Mesodermal cell (in vitro differentiated cells): Measurements from ENCODE around the gene APH1A.
"Not testable (repeated sequence)": the region's sequence is repeated elsewhere in the genome, so short reads cannot be mapped to it uniquely, and the experiment has no call there.

ENCODE experiments used
- H3K27ac ChIP-seq: 2 replicates; pipeline ENCODE4 v1.7.0; 2013; ENCODE audit warnings: mild to moderate bottlenecking, low read depth, low read length, moderate library complexity; ENCODE audit not compliant: severe bottlenecking
- H3K36me3 ChIP-seq: 2 replicates; pipeline ENCODE4 v1.7.1; 2013; ENCODE audit warnings: mild to moderate bottlenecking, low read length, moderate library complexity; ENCODE audit not compliant: control insufficient read depth, insufficient read depth
- H3K4me1 ChIP-seq: one replicate; pipeline ENCODE4 v1.7.1; 2013; ENCODE audit warnings: mild to moderate bottlenecking, low read length; ENCODE audit not compliant: insufficient read depth, control insufficient read depth, poor library complexity, severe bottlenecking
- H3K4me3 ChIP-seq: 2 replicates; pipeline ENCODE4 v1.7.0; 2013; ENCODE audit warnings: low read length, control low read depth, mild to moderate bottlenecking; ENCODE audit not compliant: insufficient read depth, poor library complexity, severe bottlenecking; ENCODE audit errors: extremely low read depth
- H3K9me3 ChIP-seq: 2 replicates; pipeline ENCODE4 v1.7.1; 2013; ENCODE audit warnings: mild to moderate bottlenecking, low read length, moderate library complexity; ENCODE audit not compliant: control insufficient read depth
- WGBS, 2 experiments: methylation state at CpG; one replicate each; pipeline ENCODE4 v1.1.5; 2013; ENCODE audit warnings: missing lambda C conversion rate in 2 of 2; ENCODE audit not compliant: insufficient coverage in 2 of 2; 5-methylcytosine and 5-hydroxymethylcytosine counted together

Gene APH1A

DNA sequence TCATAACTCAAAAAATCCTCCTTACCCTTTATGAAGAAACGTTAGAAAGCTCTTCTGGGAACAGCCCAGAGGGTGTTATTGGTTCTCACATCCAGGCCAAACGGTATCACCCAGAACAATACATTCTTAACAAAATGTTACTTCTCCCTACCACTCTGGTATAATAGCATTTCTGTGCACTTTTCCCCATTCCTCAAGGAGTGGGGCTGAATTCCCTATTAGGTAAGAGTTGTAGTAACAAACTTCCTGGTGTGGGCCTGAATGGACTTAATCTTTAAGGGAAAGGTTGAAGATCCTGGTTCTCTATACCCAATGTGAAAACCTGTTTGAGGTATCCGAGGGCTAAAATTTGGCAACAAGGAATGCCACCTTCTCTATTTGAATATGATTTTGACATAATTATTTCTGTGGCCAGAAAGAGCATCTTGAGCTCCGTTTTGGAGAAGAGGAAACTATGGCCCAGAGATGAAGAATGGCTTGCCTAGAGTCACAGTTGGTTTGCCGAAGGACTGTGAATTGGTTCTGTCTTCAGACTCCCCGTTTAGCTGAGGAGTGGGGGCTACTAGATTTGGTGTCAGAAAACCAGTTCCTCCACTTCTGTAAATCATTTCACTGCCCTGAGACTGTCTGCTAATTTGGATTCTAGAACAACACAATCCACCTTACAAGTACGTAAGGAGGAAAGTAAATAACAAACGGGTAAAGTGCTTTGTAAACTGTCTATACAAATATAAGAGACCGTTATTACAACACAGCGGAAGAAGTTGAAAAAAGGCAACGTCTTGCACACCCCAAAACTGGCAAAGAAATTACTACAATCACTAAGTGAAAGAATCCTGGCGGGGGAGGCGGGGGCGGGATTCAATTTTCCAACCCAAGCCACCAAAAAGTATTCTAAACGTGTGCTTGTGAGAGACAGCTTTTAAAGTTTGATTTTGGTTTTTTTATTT, 35.2 kb downstream of the APH1A start:
- WGBS, 2 experiments, result 51 to 63% methylated on average over 4 to 5 of the region's 15 CpGs

DNA sequence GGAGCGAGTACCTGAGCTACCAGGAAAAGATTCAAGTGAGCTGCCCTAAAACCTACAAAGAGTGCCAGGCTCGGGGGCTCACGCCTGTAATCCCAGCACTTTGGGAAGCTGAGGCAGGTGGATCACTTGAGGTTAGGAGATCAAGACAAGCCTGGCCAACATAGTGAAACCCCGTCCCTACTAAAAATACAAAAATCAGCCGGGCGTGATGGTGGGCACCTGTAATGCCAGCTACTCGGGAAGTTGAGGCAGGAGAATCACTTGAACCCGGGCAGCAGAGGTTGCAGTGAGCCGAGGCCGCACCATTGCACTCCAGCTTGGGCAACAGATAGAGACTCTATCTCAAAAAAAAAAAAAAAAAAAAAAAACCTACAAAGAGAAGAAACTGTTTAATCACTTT, 35.9 kb downstream of the APH1A start:
- H3K36me3 ChIP-seq, result peaks cover 37% of the 10 kb centered on the region
- 98 to 100% methylated on average over 5 to 10 of the region's 10 CpGs for WGBS, 2 experiments
- not testable (repeated sequence) for H3K4me1 ChIP-seq, H3K4me3 ChIP-seq, H3K9me3 ChIP-seq, H3K27ac ChIP-seq

More for the DNA sequence above, 35.2 kb downstream of the APH1A start:
- H3K9me3 ChIP-seq, result no peaks in the 10 kb centered on the region
- no peak overlapping the region for H3K27ac ChIP-seq
- peak overlapping the region; percentile 96 for H3K4me3 ChIP-seq
- peaks cover 30% of the 10 kb centered on the region for H3K36me3 ChIP-seq
- no peaks in the 10 kb centered on the region for H3K4me1 ChIP-seq

GRCh38 chr1:150228246-150228645, 40.6 kb downstream of the APH1A start:
- not testable (repeated sequence) for H3K4me3 ChIP-seq, H3K4me1 ChIP-seq, H3K9me3 ChIP-seq, H3K27ac ChIP-seq
- H3K36me3 ChIP-seq, result peaks cover 77% of the 10 kb centered on the region
- WGBS, 2 experiments, result 95 to 98% methylated on average over 7 to 8 of the region's 10 CpGs

- peaks cover 82% of the 10 kb centered on the region for H3K36me3 ChIP-seq
- no peak overlapping the region for H3K4me3 ChIP-seq
- no peaks in the 10 kb centered on the region for H3K9me3 ChIP-seq
- no peaks in the 10 kb centered on the region for H3K4me1 ChIP-seq
- no peak overlapping the region for H3K27ac ChIP-seq
Observed at GRCh38 chr1:150227228-150227627, 41.6 kb downstream of the APH1A start.

DNA sequence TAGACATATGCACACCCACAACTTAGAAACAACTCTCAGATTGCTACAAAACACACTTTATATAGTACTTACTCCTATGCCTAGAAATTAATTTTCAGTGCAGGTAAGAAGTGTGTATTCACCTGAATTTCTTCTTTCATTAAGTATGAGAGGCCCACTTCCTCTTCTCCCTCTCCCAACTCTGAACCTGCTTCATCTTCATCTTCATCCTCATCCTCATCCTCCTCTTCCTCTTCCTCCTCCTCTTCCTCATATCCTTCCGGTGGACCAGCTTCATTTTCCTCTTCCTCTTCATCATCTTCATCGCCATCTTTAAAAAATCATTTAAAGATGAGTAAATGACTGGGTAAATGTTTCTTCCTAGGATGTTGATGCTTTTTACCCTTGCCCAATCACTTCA, 42.3 kb downstream of the APH1A start:
- H3K36me3 ChIP-seq, result peaks cover 78% of the 10 kb centered on the region
- no CpG with 5 or more reads among the region's 2 CpGs for WGBS, 2 experiments
- no peak overlapping the region for H3K27ac ChIP-seq
- H3K4me1 ChIP-seq, result no peaks in the 10 kb centered on the region
- no peak overlapping the region for H3K4me3 ChIP-seq
- no peaks in the 10 kb centered on the region for H3K9me3 ChIP-seq

GRCh38 chr1:150225546-150225945, 43.3 kb downstream of the APH1A start:
- no peak overlapping the region for H3K27ac ChIP-seq
- H3K36me3 ChIP-seq, result peaks cover 74% of the 10 kb centered on the region
- no peaks in the 10 kb centered on the region for H3K4me1 ChIP-seq
- H3K9me3 ChIP-seq, result no peaks in the 10 kb centered on the region
- 100% methylated on average over 1 of the region's 1 CpG; no CpG with 5 or more reads in 1 of the 2 experiments for WGBS, 2 experiments
- H3K4me3 ChIP-seq, result no peak overlapping the region

DNA sequence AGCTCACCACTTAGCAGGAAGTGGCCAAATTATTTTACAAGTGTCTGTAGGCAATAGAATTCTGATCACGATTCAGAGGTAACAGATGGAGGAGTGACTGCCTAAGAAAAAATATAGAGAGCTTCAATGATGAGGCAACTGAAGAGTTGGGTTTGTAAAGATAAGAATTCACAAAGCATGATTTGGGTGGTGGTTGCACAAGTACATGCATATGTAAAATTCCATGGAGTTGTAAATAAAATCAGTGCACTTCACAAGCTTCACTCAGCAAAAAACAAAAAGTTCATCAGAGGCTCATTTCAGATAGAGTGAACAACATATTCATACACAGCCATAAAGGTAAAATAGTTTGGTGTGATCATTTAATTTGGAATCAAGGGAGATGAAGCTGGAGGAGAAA, 43.8 kb downstream of the APH1A start:
- H3K4me3 ChIP-seq, result no peak overlapping the region
- H3K9me3 ChIP-seq, result no peaks in the 10 kb centered on the region
- H3K36me3 ChIP-seq, result peaks cover 73% of the 10 kb centered on the region
- H3K27ac ChIP-seq, result no peak overlapping the region
- H3K4me1 ChIP-seq, result no peaks in the 10 kb centered on the region
- 100% methylated on average over 1 of the region's 1 CpG for WGBS, 2 experiments

- no peak overlapping the region for H3K27ac ChIP-seq
- WGBS, 2 experiments, result 100% methylated on average over 1 of the region's 2 CpGs; no CpG with 5 or more reads in 1 of the 2 experiments
- H3K9me3 ChIP-seq, result no peaks in the 10 kb centered on the region
- peaks cover 53% of the 10 kb centered on the region for H3K36me3 ChIP-seq
- H3K4me3 ChIP-seq, result no peak overlapping the region
- H3K4me1 ChIP-seq, result no peaks in the 10 kb centered on the region
Observed at GRCh38 chr1:150221552-150221951, 47.3 kb downstream of the APH1A start.

GRCh38 chr1:150215855-150216254, 53.0 kb downstream of the APH1A start:
- H3K9me3 ChIP-seq, H3K4me1 ChIP-seq, H3K4me3 ChIP-seq, H3K27ac ChIP-seq: not testable (repeated sequence)
- 92 to 100% methylated on average over 1 to 2 of the region's 6 CpGs for WGBS, 2 experiments
- H3K36me3 ChIP-seq, result peaks cover 15% of the 10 kb centered on the region
